K562 (cell line): ENCODE measurements around the gene ZNF610. TPM values are rescaled to one million over a fixed set of nuclear protein-coding genes. Genes with fewer than 3 reads are reported as not detected.
A peak's percentile ranks its signal among the peaks of the same experiment; 100 is the strongest.

Experiments
- CBX1 ChIP-seq: sonication (generic); IDR thresholded peaks from 2 replicates; pipeline ENCODE4 v1.6.1; 2016; ENCODE audit warnings: antibody characterized with exemption, low read depth, mild to moderate bottlenecking
- FOSL1 ChIP-seq: fragments of 200-800 bp; sonication (Bioruptor generic); conservative IDR thresholded peaks from 2 replicates; pipeline ENCODE4 v1.6.1; 2016; ENCODE audit warnings: missing genetic modification characterization, missing compliant biosample characterization
- POLR2AphosphoS5 ChIP-seq: IDR thresholded peaks from 2 replicates; pipeline ENCODE4 v1.6.1; 2011; ENCODE audit warnings: mild to moderate bottlenecking, low read depth, low read length, moderate library complexity; ENCODE audit not compliant: control insufficient read depth, insufficient read depth
- RFX5 ChIP-seq: IDR thresholded peaks from 2 replicates; pipeline ENCODE4 v1.6.1; 2011; ENCODE audit warnings: low read depth, mild to moderate bottlenecking, improper control_type of control experiment, low read length
- ZBTB40 ChIP-seq, 2 experiments: fragments of 450-650 bp in 1 of 2; sonication (generic) in 1 of 2; formaldehyde crosslinking in 1 of 2; IDR thresholded peaks; 2 replicates each; pipeline versions ENCODE4 v1.7.1 to v1.9.0; 2016 to 2022; ENCODE audit warnings: inconsistent platforms in 1 of 2, mild to moderate bottlenecking in 1 of 2, missing genetic modification reagents in 1 of 2
- polyA plus RNA-seq, 8 experiments: library from polyadenylated mRNA; depleted of rRNA in 4 of 8; stranded (reverse) in 5 of 8; unstranded in 3 of 8; fragments of >200 nt; fragmentation: Nextera tagmentation in 2 of 8; fragmentation: Illumina TruSeq in 1 of 8; extraction: Ambion mirVana in 2 of 8; extraction: Trizol in 1 of 8; gene quantifications; 2 replicates each; pipeline versions ENCODE4 v1.2.1 to v1.2.3, GENCODE V29; 2011 to 2014; ENCODE audit warnings: inconsistent platforms in 1 of 8, missing spikeins in 1 of 8
- total RNA-seq, 7 experiments: library from RNA; depleted of rRNA in 6 of 7; stranded (reverse); fragments of >200 nt in 6 of 7; fragmentation: Illumina TruSeq in 2 of 7; extraction: Trizol in 2 of 7; gene quantifications; 2 replicates each; pipeline versions ENCODE4 v1.2.1 to v1.2.3, GENCODE V29; 2011 to 2021; ENCODE audit warnings: low replicate concordance in 1 of 7
- TF ChIP-seq, protein P1 (sequence below): fragments of 450-650 bp; IDR thresholded peaks from 2 replicates; pipeline ENCODE4 v1.6.1; 2016; ENCODE audit warnings: borderline replicate concordance

ZNF610 gene
- total and polyA plus RNA-seq, 9 of the 15 experiments (the other 6 are each of a cell fraction or from before 2014, with no cell fraction given): not detected

- TF ChIP-seq ZBTB40 (IDR thresholded peaks at IDR 0.05) (peak; percentile 66; the same call in 1 of the 2 replicates), ZBTB40 (CRISPR knock-in tag; IDR thresholded peaks at IDR 0.05) (no peak), RFX5 (no peak), POLR2AphosphoS5 (peak; percentile 18; the same call in 1 of the 2 replicates), CBX1 (0 out of 2 replicates have a peak, but pooled peaks have one; percentile 30), FOSL1 (tag) (no peak)
- TF ChIP-seq, protein P1, sequence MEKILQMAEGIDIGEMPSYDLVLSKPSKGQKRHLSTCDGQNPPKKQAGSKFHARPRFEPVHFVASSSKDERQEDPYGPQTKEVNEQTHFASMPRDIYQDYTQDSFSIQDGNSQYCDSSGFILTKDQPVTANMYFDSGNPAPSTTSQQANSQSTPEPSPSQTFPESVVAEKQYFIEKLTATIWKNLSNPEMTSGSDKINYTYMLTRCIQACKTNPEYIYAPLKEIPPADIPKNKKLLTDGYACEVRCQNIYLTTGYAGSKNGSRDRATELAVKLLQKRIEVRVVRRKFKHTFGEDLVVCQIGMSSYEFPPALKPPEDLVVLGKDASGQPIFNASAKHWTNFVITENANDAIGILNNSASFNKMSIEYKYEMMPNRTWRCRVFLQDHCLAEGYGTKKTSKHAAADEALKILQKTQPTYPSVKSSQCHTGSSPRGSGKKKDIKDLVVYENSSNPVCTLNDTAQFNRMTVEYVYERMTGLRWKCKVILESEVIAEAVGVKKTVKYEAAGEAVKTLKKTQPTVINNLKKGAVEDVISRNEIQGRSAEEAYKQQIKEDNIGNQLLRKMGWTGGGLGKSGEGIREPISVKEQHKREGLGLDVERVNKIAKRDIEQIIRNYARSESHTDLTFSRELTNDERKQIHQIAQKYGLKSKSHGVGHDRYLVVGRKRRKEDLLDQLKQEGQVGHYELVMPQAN: peak; percentile 85; the same call in 1 of the 2 replicates
These were observed 39.1 kb upstream of the ZNF610 start, which contains the start of gene ZNF480 (continued) for GRCh38 chr19:52296773-52297600.
